ENCODE data around the gene C11orf58.

C11orf58 gene

DNA sequence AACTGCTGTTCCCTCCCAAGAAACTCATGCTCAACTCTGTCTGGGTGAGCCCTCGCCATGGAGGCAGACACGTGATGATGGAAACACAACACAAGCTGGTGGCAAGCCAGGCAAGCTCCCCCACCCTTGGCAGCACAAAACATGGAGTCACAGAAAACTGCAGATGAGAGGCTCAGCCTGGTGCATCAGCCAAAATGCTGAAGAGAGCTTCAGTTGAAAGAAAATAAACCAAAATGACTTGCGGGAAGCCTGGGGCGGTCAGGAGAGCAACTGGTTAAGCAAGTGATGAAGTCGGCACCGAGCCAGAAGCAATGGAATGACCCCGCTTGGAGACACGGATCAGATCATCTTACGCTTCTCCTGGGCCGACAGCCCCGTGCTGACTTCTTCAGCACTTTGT, 68.3 kb downstream of the C11orf58 start:
- no peak for DNase-seq

DNA sequence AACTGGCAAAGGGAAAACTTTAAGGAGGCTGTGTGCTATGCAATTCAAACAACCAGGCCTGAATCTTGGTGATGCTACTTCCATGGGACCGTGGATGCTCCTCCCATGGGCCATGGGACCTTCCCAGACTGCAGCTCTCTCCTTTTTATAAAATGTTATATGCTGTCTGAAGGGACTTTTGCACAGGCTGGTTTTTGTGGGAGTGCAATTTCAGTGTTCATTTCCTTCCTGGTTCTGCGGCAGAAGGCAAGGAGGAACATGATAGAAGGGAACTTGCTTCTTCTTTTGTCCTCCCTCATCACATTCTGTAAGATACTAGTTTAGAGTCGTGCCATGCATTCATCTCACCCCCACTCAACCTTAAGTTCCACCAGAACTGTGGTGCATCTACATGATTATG, 68.9 kb downstream of the C11orf58 start:
- no peak for DNase-seq

Measured in stimulated activated naive CD4-positive, alpha-beta T cell treated with Interleukin-2 at 50 U/mL for 16 hours (primary cell).